OCI-LY1 (cell line): ENCODE results near the gene CCDC192.

Experiments used
- H2AFZ ChIP-seq: fragments of 200-600 bp; sonication (generic), shearing (Covaris generic); 2 replicates; pipeline ENCODE4 v1.6.0; 2014; ENCODE audit warnings: antibody characterized with exemption, mild to moderate bottlenecking, low read length
- H3F3A ChIP-seq: fragments of 200-600 bp; sonication (generic), shearing (Covaris generic); 2 replicates; pipeline ENCODE4 v1.6.0; 2014; ENCODE audit warnings: mild to moderate bottlenecking, antibody characterized with exemption, low read length, moderate library complexity; ENCODE audit not compliant: insufficient read depth
- H3K27ac ChIP-seq: fragments of 200-600 bp; sonication (generic); 2 replicates; pipeline ENCODE4 v1.5.1; 2014; ENCODE audit warnings: low read length, mixed run types, mild to moderate bottlenecking, low read depth; ENCODE audit not compliant: poor library complexity, severe bottlenecking
- H3K27me3 ChIP-seq: fragments of 200-600 bp; sonication (generic); 2 replicates; pipeline ENCODE4 v1.6.0; 2014; ENCODE audit warnings: antibody characterized with exemption, mild to moderate bottlenecking, low read length, moderate library complexity; ENCODE audit not compliant: insufficient read depth
- H3K36me3 ChIP-seq: fragments of 200-600 bp; sonication (generic); 2 replicates; pipeline ENCODE4 v1.6.1; 2014; ENCODE audit warnings: mild to moderate bottlenecking, antibody characterized with exemption, low read length, moderate library complexity, mixed read lengths; ENCODE audit not compliant: insufficient read depth
- H3K4me1 ChIP-seq: fragments of 200-600 bp; sonication (generic); 2 replicates; pipeline ENCODE4 v1.5.1; 2014; ENCODE audit warnings: mild to moderate bottlenecking, low read length, moderate library complexity; ENCODE audit not compliant: insufficient read depth, severe bottlenecking
- H3K4me2 ChIP-seq: fragments of 200-600 bp; sonication (generic), shearing (Covaris generic); 2 replicates; pipeline ENCODE4 v1.6.1; 2014; ENCODE audit warnings: low read length
- H3K4me3 ChIP-seq: fragments of 200-600 bp; sonication (generic); 2 replicates; pipeline ENCODE4 v1.5.1; 2014; ENCODE audit warnings: low read length, low read depth, mild to moderate bottlenecking, mixed read lengths; ENCODE audit not compliant: poor library complexity, severe bottlenecking
- H3K79me2 ChIP-seq: fragments of 200-600 bp; shearing (Covaris generic); 2 replicates; pipeline ENCODE4 v1.6.1; 2016; ENCODE audit warnings: mixed run types, low read length, mixed read lengths; ENCODE audit not compliant: insufficient read depth
- H3K9ac ChIP-seq: fragments of 200-600 bp; sonication (generic), shearing (Covaris generic); 2 replicates; pipeline ENCODE4 v1.6.1; 2014; ENCODE audit warnings: mild to moderate bottlenecking, low read length, mixed read lengths
- H3K9me2 ChIP-seq: fragments of 200-600 bp; sonication (generic), shearing (Covaris generic); 2 replicates; pipeline ENCODE4 v1.6.1; 2014; ENCODE audit warnings: low read depth, mild to moderate bottlenecking, low read length, mixed read lengths
- H3K9me3 ChIP-seq: fragments of 200-600 bp; shearing (Covaris generic); 2 replicates; pipeline ENCODE4 v1.6.1; 2014; ENCODE audit warnings: low read length, mixed read lengths
- H4K20me1 ChIP-seq: fragments of 200-600 bp; sonication (generic), shearing (Covaris generic); 2 replicates; pipeline ENCODE4 v1.6.0; 2016; ENCODE audit warnings: mild to moderate bottlenecking, low read length; ENCODE audit not compliant: insufficient read depth
- EZH2 ChIP-seq: fragments of 200-600 bp; sonication (generic), shearing (Covaris generic); IDR thresholded peaks from 2 replicates; pipeline ENCODE4 v1.8.0; 2017; ENCODE audit warnings: borderline replicate concordance, mixed run types, mild to moderate bottlenecking, antibody characterized with exemption, low read length, moderate library complexity, mixed read lengths
- TF ChIP-seq, protein P1 (sequence below): fragments of 200-600 bp; sonication (generic), shearing (Covaris generic); IDR thresholded peaks from 2 replicates; pipeline ENCODE4 v1.5.1; 2017; ENCODE audit warnings: mild to moderate bottlenecking, antibody characterized with exemption, low read length, moderate library complexity, mixed read lengths

Gene CCDC192

DNA sequence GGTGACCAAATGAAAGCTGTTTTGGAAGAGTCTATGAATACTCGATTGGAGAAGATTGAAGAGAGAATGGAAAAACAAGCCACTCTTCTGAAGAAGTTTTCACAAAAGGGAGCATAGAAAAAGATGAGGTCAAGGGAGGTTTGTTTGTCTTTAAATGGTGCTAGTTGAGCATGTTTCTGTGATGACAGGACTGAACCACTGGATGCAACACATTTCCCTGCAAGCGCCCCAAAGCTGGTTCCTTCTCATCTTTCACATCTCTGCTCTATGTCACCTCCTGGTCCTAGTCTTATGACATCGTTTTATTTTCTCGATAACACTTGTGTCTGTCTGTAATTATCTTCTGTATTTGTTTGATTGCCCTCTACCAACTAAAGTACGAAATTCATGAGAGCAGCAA is 3.8 kb upstream of the CCDC192 start:
- TF ChIP-seq EZH2: no peak
- TF ChIP-seq, protein P1, sequence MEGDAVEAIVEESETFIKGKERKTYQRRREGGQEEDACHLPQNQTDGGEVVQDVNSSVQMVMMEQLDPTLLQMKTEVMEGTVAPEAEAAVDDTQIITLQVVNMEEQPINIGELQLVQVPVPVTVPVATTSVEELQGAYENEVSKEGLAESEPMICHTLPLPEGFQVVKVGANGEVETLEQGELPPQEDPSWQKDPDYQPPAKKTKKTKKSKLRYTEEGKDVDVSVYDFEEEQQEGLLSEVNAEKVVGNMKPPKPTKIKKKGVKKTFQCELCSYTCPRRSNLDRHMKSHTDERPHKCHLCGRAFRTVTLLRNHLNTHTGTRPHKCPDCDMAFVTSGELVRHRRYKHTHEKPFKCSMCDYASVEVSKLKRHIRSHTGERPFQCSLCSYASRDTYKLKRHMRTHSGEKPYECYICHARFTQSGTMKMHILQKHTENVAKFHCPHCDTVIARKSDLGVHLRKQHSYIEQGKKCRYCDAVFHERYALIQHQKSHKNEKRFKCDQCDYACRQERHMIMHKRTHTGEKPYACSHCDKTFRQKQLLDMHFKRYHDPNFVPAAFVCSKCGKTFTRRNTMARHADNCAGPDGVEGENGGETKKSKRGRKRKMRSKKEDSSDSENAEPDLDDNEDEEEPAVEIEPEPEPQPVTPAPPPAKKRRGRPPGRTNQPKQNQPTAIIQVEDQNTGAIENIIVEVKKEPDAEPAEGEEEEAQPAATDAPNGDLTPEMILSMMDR: no peak
- Histone ChIP-seq H3F3A (no peaks in the 10 kb centered on the region), H3K4me3 (no peak overlapping the region), H3K4me2 (no peak overlapping the region), H3K27me3 (no peaks in the 10 kb centered on the region), H3K9ac (no peak overlapping the region), H3K9me2 (no peaks in the 10 kb centered on the region), H3K27ac (no peak overlapping the region), H3K9me3 (no peaks in the 10 kb centered on the region), H2AFZ (no peak overlapping the region), H4K20me1 (no peaks in the 10 kb centered on the region), H3K4me1 (no peaks in the 10 kb centered on the region), H3K36me3 (no peaks in the 10 kb centered on the region), H3K79me2 (no peaks in the 10 kb centered on the region)

DNA sequence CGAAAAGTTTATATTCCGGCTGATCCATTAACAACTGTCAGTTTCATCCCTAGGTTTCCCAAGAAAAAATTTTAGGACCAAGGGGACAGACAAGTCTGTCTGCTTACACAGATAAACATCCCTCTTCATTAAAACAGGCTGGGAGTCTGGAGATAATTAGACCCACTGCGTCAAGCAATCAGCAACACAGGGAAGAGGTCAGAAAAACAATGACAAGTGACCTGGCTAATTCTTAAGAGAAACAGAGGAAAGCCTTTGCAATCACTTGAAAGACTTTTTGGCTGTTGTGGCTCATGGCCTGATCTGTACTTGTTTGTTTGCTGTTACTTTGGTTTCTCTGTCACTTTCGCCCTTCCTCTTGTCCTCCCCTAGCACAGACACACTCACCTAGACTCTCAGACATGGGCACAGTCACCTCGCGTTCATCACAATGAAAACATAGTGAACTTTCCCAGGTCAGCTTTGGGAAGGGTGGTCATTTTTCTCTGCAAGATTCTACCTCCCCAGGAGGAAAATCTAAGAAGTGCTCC is 2.9 kb upstream of the CCDC192 start:
- Histone ChIP-seq H3F3A (no peaks in the 10 kb centered on the region), H3K9ac (no peak overlapping the region), H3K9me3 (no peaks in the 10 kb centered on the region), H3K79me2 (no peaks in the 10 kb centered on the region), H4K20me1 (no peaks in the 10 kb centered on the region), H3K4me2 (no peak overlapping the region), H3K36me3 (no peaks in the 10 kb centered on the region), H3K27ac (no peak overlapping the region), H2AFZ (no peak overlapping the region), H3K4me1 (no peaks in the 10 kb centered on the region), H3K9me2 (no peaks in the 10 kb centered on the region), H3K27me3 (no peaks in the 10 kb centered on the region), H3K4me3 (no peak overlapping the region)
- TF ChIP-seq EZH2: no peak
- TF ChIP-seq, protein P1: no peak

DNA sequence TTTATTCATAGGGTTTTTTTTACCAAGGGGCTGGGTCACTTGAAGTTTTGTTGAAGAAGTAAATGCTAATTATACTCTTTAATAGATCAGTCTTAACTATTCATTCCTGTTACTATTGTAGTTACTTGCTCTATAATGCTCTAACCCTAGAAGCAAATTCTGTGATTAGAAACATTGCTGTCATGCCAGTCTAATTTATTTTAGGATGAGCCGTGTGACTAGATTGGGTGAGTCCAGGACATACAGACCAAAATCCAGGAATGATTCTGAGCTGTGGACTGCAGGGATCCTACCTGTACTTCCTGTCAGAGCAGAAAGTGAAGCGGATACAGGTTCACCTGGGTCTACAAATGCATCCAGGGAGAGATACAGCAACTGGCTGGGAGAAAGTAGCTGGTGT is 757 bp upstream of the CCDC192 start:
- H3K4me1 ChIP-seq: no peaks in the 10 kb centered on the region

More for the DNA sequence above, 757 bp upstream of the CCDC192 start:
- no peak for TF ChIP-seq EZH2
- TF ChIP-seq, protein P1: no peak
- H3K36me3 ChIP-seq: no peaks in the 10 kb centered on the region
- H3K4me3 ChIP-seq: no peak overlapping the region
- H3K27ac ChIP-seq: no peak overlapping the region
- no peaks in the 10 kb centered on the region for H3K79me2 ChIP-seq
- no peaks in the 10 kb centered on the region for H4K20me1 ChIP-seq
- H3K9me2 ChIP-seq: no peaks in the 10 kb centered on the region
- H3F3A ChIP-seq: no peaks in the 10 kb centered on the region
- no peak overlapping the region for H3K4me2 ChIP-seq
- no peak overlapping the region for H2AFZ ChIP-seq
- no peaks in the 10 kb centered on the region for H3K27me3 ChIP-seq
- H3K9me3 ChIP-seq: no peaks in the 10 kb centered on the region
- no peak overlapping the region for H3K9ac ChIP-seq
